Stimulated activated CD4-positive, alpha-beta T cell treated with anti-CD3 and anti-CD28 coated beads, Interleukin-2, amount 100 ng/mL, for 24 hours (primary cell): ENCODE measurements around the gene FIBIN.

Experiments used
- DNase-seq, 2 donors: peaks; one replicate each; pipeline ENCODE4 v3.0.0-alpha.2; 2020

Gene FIBIN

DNA sequence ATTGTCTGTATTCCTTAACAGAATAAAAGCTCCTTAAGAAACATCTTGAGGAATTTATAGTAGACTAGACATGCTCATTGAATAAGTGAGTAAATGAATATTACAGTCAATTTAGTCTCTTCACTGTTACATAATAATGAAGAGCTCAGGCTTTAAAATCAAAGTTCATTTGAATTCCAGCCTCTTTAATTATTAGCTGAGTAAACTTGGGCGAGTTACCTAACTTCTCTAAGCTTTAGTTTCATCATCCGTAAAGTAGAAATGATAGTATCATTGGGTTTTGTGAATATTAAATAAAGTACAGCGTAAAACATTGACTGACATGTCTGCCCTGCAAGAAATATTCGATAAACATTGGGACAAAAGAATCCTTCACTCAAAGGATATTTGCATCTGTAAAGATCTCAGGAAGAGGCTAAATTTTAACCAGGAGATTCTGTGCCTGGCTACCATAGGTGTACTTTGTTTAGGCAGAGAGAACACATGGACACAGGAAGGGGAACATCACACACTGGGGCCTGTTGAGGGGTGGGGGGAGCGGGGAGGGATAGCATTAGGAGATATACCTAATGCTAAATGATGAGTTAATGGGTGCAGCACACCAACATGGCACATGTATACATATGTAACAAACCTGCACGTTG, 31.5 kb downstream of the FIBIN start:
- no peak for DNase-seq

DNA sequence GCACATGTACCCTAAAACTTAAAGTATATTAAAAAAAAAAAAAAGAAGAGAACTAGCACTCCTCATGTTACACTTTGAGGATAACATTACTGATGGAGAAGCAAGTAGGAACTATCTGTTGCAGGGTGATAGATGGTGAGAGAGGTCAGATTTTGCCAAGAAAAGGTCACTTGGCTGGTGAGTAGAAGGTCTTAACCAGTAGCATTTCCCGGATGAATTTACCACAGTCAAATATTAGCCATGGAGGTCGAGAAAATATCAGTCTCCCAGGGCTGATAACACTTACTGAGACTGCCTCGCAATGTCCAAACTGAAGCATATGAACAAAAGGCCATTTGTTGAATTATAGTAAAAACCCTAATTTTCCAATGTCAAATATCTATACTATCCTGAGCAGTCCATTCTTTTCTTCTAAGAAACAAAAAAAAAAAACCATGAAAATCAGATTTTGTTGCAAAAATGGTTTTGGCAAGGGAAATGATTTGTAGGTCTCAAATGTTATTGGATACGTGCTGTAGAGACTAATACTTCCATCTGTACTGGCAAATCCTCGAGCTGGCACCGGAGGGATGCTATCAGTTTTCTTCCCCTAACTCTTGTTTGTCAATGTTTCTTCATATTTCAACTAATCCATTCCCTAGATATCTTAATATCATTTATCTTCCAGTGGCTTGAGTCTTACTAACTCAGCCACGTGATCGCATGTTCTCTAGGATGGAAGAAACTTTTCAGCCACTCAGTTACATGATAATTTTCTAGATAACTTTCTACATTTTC, 32.2 kb downstream of the FIBIN start:
- DNase-seq = no peak

DNA sequence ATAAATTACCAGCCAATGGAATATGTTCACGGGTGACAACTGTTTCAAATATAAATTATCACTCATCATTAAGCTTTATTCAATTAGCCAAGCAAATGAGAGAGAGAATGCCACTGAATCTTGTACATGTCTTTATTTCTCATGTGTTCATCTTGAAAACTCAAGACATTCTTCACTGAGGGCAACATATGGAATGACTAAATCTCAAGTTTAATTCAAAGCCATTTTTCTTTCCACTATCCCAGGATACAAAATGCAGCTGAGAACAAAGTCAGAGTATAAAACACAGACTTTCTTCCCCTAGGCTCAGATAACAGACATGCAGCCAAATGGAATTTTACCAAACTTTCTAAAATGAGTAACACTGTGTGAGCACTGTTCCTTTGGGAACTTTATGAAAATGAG, 34.7 kb downstream of the FIBIN start:
- no peak for DNase-seq

DNA sequence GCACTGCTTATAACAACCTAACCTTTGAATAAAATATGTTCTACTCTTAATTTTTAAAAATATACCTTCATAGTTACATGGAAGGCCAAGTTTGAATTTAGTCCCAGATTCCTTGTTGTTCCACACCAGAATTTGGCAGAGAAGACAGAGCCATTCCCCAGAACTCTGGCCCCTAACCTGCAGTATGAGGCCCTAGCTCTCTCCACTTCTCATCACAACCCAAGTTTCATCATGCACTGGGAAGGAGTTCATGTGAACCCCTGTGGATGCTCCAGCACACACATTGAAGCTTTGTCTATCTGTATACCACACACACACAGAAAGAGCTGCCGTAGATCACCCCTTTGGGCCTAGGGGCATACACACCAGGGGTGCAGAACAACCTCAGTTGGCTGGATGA, 36.1 kb downstream of the FIBIN start:
- DNase-seq = no peak

DNA sequence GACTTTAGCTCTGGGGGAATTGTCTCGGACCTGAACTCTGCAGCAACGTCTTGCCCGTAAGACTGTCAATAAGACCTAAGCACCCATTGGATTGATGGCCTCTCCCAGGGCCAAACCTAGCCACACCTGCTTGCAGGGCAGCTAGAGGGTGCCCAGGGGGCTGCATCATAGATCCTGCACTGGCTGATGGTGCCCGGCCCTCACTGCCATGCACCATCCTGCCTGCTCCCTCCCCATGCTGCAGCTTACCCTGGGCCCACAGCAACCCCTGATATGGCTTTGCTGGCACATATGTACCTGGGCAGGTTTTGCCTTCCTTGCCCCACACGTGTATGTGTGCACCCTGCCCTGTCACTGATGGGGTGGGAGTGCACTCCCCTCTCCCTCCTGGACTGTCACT, 37.8 kb downstream of the FIBIN start:
- DNase-seq = no peak

DNA sequence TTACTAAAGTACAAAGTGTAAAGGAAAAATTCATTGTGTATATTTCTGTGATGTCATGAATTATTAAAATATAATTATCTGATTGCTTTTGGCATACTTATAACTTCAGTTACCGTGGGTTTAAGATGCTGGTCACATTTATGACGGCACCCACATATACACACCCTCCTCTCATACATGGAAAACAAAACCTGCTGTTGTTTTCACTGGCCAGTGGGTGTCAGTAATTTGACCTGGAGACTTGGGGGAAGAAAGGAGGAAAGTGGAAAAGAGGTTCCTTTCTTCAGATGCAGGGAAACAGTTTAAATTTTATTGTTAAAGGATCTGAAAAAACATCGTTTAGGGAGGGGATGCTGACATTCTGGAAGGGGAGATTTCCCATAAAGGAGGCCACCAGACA, 46.0 kb downstream of the FIBIN start:
- DNase-seq = no peak

DNA sequence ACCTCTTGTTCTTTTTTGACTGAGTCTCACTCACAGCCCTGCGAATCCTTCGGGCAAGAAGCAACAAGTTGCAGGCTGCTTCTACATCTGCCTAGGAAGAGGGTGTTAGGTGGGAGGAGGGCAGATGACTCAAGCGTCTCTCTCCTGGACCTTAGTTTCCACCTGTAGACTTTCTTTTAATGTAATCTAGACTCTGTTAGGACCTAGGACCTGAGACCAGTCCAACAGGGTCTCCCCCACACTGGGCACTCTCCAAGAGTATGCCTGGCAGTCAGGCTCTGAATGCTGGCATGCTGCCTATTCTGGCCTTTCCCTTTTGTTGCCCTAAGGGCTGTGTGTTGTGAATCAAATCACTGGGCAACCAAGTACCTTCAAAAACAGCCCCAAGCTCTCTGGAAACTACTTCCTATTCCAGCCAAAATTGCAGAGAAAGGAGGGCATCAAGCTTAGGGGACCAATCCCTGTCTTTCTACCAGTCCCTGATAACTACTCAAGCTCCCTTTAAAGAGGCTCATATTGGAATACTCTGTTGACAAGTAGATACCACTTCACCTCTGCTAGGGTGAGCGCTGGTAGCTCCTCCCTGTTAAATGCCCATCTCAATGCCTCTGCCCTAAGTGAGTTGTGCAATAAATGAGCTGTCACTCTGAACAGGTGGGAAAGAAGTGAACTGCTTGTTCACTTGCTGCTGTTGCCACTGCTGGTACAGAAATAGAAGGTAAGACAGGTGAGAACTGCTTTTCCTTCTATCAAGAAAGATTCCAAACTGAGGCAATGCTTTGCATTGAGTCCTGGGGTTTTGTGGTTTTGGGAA, 46.6 kb downstream of the FIBIN start, which contains the start of gene BBOX1:
Gene BBOX1, plus strand, starts transcription at position 514 of the 814 bp plus-strand sequence. CDS start 14,616 bp downstream, outside the sequence.
- DNase-seq = no peak

DNA sequence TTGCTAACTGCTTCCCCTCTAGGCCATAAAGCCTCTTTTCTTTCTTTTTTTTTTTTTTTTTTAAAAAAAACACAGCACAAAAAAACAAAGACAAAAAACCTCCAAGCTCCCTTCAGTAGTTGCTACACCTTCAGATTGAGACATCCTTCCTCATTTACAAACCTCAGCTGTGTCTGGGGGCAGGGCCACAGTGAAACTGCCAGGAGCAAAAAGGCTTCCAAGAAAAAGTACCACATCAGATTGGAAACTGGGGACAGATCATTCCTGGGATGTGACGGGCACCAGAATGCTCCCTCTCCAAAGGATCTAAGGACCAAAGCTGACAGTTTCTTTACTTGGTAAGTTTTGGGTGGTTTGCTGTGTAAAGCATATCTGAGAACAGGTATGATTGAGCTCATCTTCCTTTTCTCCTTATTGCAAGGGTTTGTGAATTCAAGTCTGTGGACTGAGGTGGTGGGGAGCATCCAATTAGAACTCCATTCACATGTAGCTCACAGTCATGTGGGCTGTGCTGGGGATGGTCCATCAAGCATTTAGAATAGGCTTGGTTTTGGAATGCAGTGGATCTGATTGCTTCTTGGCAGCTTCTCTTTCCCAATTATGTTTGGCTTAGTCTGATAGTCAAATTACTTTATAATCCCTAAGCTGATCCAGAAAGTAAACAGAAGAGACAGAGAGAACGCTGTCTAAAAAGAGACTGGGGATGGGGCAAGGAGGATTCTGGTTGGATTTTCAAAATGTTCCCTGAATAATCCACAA, 47.4 kb downstream of the FIBIN start:
- DNase-seq = no peak
